CD4-positive, alpha-beta T cell treated with Interleukin-6 for 4 hours (primary cell): ENCODE data around the gene ADCK1.
"Not testable (repeated sequence)": the region's sequence is repeated elsewhere in the genome, so short reads cannot be mapped to it uniquely, and the experiment has no call there.

Experiments used
- DNase-seq: peaks from one replicate; pipeline ENCODE4 v3.0.0-alpha.2; 2020; ENCODE audit warnings: mixed read lengths

Gene ADCK1

GRCh38 chr14:77809011-77809410, 9.1 kb downstream of the ADCK1 start:
- DNase-seq: no peak

GRCh38 chr14:77812028-77812427, 12.1 kb downstream of the ADCK1 start:
- no peak for DNase-seq

DNA sequence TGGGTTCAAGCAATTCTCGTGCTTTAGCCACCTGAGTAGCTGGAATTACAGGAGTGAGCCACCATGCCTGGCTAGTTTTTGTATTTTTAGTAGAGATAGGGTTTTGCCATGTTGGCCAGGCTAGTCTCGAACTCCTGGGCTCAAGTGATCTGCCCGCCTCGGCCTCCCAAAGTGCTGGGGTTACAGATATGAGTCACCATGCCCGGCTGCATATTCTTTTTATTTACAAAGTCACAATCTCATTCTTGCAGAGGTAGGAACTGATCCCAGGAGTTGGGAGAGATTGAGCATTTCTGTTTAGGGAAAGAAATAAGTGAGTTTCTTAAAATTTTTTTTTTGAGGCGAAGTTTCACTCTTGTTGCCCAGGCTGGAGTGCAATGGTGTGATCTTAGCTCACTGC, 12.8 kb downstream of the ADCK1 start:
- DNase-seq: not testable (repeated sequence)

GRCh38 chr14:77822307-77822706, 22.4 kb downstream of the ADCK1 start:
- no peak for DNase-seq

DNA sequence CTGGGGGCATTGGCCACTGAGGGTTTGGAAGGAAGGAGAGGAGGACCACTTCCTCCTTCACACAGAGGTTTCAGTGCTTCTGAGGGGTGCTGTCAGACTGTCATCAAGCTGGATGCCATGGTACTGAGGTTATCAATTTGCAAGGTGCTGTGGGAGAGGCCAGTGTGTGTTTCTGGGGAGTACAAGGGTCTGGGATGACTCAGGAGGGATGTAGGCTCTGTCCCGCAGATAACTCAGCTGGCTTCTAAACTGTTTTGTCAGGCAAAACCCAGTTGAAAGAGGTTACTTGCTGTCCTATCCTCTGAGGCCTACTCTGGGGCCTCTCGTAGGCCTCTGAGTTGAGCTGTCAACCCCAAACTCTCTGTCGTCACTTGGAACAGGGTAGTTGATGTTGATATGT, 22.8 kb downstream of the ADCK1 start:
- no peak for DNase-seq

DNA sequence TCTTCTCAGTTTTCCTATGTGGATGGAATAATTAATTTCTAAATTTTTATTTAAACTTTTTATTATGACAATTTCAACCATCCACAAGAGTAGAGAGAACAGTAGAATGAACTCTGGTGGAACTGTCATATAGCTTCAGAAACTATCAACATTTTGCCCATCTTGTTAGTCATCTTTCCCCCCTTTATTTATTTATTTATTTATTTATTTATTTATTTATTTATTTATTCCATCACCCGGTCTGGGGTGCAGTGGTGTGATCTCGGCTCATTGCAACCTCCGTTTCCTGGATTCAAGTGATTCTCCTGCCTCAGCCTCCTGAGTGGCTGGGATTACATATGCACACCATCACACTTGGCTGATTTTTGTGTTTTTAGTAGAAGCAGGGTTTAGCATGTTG, 23.5 kb downstream of the ADCK1 start:
- DNase-seq: no peak

DNA sequence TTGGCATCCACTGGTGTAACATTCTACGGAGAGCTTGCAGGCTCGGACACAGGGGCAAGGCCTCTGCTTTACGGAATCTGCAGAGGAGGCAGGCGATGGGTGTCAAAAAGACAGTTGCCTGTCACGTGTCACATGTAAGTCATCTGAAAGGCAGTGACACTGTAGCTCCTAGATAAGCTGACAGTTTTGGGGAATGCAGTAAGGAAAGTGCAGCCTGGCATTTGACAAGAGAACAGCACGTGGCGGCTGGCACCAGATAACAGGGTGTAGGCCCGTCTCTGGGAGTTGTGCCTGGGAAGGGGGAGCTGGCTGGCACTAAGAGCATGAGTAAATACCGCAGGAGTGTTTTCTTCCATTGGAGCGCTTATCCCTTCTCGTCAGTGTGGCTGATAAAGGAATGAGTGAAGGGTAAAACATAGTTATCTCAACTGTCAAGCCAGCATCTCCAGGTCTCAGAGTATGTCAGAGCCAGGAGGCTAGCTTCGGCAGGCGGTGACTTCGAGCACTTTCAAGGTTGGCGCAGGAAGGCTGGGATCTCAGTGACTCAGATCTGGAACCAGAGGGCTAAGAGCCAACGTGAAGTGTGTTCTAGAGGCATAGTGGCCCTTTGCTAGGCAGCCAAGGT, 26.1 kb downstream of the ADCK1 start:
- DNase-seq: no peak

GRCh38 chr14:77830692-77831091, 30.8 kb downstream of the ADCK1 start:
- DNase-seq: no peak

GRCh38 chr14:77832297-77832696, 32.4 kb downstream of the ADCK1 start:
- DNase-seq: no peak

GRCh38 chr14:77837926-77838325, 38.0 kb downstream of the ADCK1 start:
- no peak for DNase-seq

- DNase-seq: no peak
Observed at GRCh38 chr14:77838831-77839511, 39.1 kb downstream of the ADCK1 start.

DNA sequence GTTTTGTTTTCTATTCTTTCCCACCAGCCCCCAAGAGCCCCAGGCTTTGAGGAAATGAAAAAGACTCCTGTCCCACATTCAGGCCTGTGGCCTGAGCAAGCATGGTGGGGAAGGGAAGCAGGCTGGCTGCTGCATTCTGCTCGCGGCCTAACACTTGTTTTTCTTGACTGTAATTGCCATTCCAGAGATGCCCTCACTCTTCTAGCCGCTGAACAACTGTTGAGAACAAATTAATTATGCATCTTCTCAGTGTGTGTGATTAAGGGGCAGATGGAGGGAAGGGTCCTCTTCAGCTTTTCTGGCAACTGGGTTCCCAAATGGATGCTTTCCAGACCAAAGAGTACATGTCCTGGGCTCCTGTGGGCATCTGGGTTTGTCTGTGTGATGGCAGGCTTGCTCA, 43.3 kb downstream of the ADCK1 start:
- no peak for DNase-seq

GRCh38 chr14:77843651-77844050, 43.7 kb downstream of the ADCK1 start:
- DNase-seq: no peak

- no peak for DNase-seq
Observed at GRCh38 chr14:77844802-77845201, 44.9 kb downstream of the ADCK1 start.

DNA sequence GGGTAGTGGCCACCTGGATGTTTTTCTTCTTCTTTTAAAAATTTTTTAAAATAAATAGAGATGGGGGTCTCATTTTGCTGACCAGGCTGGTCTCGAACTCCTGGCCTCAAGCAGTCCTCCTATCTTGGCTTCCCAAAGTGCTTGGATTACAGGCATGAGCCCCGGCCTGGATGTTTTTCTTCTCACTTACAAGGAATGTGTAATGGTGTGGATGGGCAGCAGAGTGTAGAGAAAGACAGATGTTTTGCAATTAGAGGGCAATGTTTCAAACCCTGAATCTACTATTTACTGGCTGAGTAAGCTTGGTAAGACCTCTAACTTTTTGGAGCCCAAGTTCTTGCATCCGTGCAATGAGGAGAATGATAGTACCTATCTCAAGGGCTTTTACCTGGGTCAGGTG, 48.1 kb downstream of the ADCK1 start:
- no peak for DNase-seq

DNA sequence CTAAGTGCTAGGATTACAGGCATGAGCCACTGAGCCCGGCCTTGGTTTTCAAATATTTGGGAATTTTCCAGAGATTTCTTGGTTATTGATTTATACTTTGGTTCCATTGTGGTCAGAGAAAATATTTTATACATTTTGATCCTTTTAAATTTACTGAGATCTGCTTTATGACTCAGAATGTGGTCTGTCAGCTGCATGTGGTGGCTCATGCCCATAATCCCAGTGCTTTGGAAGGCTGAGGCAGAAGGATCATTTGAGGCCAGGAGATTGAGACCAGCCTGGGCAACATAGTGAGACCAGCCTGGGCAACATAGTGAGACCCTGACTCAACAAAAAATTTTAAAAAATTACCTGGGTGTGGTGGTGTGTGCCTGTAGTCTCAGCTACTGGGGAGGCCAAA, 49.8 kb downstream of the ADCK1 start:
- DNase-seq: no peak

- no peak for DNase-seq
Observed at GRCh38 chr14:77853919-77854318, 54.0 kb downstream of the ADCK1 start.

DNA sequence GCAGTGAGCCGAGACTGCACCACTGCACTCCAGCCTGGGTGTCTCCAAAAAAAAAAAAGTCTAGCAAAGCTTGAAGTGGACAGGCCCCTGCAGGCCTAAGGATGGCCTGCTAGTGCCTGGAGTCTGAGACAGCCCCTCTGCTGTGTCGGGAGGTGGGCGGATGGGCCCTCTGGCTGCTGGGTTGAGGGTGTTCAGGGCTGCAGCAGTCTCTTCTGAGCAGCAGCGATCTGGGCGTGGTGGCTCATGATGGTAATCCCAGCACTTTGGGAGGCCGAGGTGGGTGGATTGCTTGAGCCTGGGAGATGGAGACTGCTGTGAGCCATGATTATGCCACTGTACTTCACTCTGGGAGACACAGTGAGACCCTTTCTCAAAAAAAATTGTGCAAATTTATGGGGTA, 57.0 kb downstream of the ADCK1 start:
- no peak for DNase-seq

GRCh38 chr14:77859934-77860570, 60.1 kb downstream of the ADCK1 start:
- no peak for DNase-seq

DNA sequence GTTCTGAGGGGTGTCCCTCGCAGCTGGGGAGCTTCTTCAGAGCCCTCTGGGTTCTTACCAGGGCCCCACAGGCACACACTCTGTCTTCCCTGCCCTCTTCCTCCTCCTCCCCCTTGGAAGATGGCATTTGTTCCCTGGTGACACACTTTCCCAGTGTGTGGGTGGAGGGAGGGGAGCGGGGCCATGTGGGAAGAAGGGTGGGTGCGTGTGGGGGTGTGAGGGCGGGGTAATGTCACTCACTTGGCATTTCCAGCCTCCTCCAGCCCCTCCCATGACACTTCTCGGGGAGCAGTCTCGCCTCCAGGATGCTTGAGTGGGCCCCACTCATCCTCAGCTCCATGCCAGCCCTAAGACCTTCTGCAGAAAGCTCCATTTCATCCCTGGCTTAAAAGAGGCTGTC, 61.3 kb downstream of the ADCK1 start:
- no peak for DNase-seq

DNA sequence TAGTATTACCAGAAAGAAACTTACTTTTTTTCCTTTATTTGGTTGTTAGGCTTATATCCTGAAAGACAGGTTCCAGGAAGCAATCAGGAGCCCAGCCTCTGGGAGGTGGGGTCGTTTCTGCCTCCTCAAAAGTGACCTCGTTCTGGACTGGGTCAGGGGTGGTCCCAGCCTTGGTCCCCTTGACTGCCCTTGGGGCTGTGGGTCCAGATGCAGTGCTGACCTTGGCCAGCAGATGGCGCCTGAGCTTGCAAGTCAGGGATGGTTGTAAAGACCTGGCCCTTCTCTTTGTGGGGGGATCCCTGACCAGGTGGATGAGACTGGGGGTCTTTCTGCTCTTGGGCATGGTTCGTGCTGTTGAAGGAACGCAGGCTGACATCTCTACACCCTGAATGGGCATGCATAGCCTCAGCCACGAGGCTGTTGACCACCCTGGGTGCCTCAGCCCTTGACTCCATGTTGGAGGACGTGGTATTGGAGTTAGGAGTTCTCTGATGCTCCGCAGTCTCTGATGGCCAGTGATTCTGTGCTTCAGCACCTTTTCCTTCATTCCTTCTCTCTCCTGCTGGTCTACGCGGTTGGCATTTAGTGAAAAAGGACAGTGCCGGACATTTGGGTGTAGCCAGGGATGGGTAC, 62.4 kb downstream of the ADCK1 start:
- peak; percentile 78 for DNase-seq

GRCh38 chr14:77864085-77864484, 64.2 kb downstream of the ADCK1 start:
- no peak for DNase-seq

- DNase-seq: no peak
Observed at GRCh38 chr14:77864580-77864979, 64.7 kb downstream of the ADCK1 start.

DNA sequence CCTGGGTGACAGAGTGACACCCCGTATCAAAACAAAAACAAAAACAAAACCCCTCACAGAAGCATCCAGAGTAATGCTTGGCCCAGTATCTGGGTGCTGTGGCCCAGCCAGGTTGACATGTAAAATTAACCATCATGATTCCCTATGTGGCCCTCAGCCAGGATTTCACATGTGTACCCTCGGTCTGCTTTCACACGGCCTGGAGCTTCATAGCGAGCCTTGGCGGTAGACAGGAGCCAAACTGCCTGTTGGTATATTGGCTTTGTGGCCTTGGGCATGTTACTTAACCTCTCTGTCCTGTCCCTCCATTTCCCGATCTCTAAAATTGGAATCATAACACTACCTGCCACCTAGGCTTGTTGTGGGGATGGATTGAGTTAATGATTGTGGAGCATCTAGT, 65.5 kb downstream of the ADCK1 start:
- DNase-seq: no peak
